Pulmonary artery endothelial cell (primary cell): ENCODE results near the gene ERC1. TPM values are rescaled to one million over a fixed set of nuclear protein-coding genes. Genes with fewer than 3 reads are reported as not detected.
"Not testable (repeated sequence)": the region's sequence is repeated elsewhere in the genome, so short reads cannot be mapped to it uniquely, and the experiment has no call there.

Experiments
- DNase-seq: peaks from one replicate; pipeline ENCODE4 v3.0.0-alpha.2; 2011; ENCODE audit warnings: low read depth, low spot score
- total RNA-seq: library from RNA; depleted of rRNA; stranded (reverse); fragments of >200 nt; gene quantifications from 2 replicates; pipeline ENCODE4 v1.2.3, GENCODE V29; 2014

The ERC1 gene
- total RNA-seq, 1 donor from 2014 or later: 24.1 TPM

DNA sequence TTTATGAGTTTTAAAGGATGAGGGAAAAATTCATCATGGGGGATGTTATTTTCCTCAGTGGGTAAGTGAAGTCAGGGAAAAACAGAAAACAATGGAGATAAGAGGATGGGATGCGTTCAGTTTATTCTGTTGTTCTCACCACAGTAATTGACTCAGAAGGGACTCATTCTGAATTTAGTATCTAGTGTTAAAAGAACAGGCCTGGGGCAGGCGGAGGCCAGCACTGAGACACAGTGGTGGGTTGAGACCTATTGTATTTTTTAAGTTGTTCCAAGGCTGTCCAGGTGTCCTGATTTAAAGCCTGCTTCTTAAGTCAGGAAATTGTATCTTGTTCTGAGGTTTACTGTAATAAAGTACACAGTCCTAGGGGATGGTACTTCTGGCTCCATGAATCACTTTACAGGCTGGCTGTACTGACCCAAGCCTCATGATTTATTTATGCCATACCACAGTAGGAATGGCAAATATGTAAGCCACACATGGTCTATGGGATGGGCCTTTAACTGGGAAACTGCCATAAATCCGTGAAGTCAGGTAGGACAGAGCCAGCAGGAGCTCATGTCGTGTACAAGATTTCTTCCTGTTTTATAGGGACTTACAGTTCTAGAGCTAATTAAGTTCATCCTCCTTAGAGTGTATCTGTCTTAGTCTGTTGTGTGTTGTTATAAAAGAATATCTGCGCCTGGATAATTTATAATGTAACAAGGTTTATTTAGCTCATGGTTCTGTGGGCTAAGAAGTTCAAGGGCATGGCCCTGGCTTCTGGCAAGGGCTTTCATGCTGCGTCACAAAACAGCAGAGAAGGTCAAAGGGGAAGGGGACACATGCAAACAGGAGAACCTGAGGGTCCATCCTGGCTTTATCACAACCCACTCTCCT lies 359.3 kb downstream of the ERC1 start:
- DNase-seq: no peak

GRCh38 chr12:1350934-1351240 lies 359.9 kb downstream of the ERC1 start:
- no peak for DNase-seq

DNA sequence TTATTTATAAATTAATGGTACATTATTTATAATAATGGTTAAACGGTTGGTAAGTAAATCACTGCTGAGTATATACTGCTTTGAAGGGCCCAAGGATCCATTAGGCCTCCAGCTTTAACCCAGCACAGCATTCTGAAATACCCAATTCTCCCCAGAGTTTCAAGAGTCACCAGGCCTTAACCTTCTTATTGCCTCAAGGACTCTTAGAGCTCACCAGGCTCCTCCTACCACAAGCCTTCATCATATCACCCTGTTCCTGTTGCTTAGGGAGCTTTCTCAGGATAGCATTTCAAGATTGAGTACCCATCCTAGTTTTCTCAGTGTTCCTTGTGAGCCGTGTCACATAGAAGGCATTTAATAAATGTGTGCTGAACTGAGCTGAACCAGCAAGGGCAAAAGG lies 360.9 kb downstream of the ERC1 start:
- DNase-seq: no peak

DNA sequence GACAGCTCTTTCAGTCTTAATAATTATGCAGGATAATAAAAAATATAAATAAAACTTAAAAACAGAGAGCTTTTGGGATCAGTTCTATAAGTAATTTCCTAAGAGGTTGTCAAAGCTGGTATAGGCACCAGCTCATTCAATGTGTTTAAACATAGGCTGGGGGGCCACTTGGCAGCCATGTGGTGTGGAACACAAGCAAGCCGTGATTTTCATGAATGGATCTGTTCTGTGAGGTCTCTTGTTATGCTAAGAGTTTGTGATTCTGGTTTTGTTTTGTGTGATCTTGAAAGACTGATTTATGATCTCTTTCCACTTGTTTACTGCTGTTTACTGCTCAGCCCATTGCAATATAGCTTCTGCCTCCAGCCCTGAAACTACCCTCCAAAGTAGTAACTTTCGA lies 362.4 kb downstream of the ERC1 start:
- no peak for DNase-seq

DNA sequence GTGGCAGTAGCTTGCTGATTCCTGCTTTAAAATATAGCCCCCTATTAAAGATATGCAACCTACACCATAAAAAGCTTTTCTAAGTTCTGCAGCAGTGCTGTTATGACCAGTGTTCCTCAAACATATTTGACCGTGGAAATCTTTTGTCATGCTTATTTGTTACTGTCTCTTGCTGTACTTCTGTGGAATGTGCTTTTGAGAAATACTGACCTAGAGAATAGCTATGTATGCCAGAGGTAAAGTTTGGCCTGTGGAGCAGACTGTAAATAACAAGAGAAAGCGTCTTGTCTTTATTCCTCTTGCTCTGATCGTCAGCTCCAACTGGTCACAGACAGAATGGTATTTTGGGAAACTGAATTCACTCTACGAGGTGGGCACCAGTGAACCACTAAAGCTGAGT lies 364.4 kb downstream of the ERC1 start:
- DNase-seq: no peak

DNA sequence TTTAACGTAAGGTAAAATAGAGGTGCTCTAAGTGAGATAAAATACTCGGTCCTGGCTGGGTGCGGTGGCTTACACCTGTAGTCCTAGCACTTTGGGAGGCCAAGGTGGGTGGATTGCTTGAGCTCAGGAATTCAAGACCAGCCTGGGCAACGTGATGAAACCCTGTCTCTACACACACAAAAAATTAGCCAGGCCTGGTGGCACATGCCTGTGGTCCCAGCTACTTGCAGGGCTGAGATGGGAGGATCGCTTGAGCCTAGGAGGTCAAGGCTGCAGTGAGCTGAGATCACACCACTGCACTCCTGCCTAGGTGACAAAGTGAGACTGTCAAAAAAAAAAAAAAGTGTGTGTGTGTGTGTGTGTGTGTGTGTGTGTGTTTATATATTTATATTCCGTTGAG lies 364.8 kb downstream of the ERC1 start:
- not testable (repeated sequence) for DNase-seq

- no peak for DNase-seq
These were observed 365.3 kb downstream of the ERC1 start for GRCh38 chr12:1356285-1356684.

- no peak for DNase-seq
These were observed 366.1 kb downstream of the ERC1 start for GRCh38 chr12:1357171-1357570.

DNA sequence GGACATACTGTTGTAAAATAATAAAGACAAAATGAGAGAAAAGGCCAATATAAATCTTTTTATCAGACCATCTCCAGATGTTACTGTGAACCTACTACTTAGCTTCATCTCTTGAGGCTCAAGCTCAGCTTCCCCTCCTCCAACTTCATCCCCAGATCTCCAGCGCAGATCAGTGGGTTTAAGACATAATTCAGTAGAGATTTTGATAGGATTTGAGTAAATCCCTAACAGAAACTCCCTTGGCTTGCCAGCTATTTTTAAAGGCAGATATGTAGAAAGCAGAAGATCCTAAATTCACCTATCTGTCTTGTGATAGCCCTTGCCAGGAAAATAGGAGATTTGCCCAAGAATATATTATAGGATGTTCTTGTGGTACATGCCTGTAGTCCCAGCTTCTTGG lies 366.7 kb downstream of the ERC1 start:
- no peak for DNase-seq

DNA sequence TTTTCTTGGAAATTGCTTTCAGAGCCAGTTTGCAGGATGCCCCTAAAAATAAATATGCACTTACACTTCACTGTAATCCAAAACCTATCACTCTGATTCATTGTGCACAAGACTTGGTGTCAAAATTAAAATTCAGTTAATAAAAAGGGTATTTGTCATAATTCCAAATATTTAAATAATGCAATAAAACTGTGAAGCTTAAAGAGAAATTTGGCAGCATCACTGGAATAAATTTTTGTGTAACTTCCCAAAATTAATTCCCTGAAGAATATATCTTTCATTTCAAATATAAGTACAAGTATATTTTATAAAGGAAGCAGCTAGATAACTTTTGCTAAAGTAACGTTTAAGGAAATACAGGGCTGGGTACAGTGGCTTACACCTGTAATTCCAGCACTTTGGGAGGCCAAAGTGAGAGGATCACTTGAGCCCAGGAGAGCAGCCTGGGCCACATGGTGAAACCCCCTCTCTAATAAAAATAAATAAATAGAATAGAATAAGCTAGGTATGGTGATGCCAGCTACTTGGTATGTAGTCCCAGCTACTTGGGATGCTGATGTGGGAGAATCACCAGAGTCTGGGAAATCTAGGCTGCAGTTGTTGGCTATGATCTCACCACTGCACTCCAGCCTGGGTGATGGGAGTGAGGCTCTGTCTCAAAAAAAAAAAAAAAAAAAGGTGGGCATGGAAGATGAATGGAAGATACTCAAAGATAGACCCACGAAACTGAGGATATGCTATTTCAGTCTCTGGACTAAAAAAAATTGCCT lies 369.6 kb downstream of the ERC1 start:
- DNase-seq: no peak

DNA sequence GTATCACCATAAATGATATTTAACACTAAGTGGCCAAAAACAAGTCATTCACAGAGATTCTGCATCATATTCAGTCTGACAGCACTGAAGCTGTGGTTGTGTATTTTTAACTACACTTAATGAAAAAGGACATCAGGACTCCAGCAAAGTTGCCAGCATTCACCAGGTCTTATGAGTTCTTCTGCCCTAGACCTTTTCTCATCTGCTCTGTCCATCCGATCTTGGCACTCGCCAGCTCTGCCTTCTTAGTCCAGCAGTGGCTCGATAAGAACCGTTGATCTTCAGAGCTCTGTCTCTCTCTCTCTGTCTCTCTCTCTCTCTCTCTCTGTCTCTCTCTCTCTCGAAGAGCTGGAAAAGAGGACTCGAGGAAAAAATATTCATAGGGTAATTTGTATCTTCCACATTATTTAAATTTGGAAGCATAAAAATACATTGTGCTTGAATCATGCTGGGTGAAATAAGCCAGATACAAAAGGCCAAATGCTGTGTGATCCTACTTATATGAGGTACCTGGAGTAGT lies 371.2 kb downstream of the ERC1 start:
- no peak for DNase-seq

GRCh38 chr12:1365703-1366102 lies 374.7 kb downstream of the ERC1 start:
- no peak for DNase-seq

DNA sequence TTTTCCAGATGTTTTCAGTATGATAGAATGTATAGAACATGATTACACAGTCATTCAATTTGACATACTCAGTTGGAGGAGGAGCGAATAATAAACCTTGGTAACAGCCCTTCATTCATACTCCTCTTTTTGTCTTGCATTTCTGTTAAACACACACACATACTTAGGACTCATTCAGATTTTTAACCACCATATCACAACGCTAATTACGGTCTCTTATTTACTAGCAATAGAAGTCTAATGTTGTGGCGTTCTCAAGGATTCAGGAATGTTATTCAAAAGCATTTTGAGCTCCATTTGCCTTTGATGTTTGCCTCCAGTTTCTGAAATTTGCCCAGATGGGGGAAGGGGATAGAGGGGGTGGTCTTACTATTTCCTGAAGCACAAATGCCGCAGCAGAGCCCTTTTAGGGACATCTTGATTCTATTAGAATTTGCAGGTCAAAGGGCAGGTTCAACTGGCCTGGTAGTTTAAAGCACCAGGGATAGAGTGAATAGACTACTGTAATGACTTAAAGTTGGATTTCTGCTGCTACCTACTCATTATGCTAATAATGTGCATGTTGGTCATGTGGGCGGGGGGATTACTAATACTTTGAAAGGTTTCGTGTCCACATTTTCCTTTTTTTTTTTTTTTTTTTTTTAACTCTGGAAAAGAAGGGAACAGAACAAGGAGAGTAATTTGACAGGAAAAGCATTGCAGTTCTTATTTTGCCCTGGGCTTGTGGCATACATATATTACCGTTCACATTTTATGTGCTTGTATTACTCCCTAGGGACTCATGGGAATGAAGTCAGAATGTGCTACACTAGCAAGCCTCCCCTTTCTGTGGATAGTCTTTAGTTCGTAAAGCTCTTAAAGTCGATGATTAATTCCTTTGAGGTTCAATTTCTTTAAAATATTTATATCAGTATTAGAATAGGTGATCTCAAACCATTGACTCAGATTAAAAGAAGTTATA lies 376.6 kb downstream of the ERC1 start:
- no peak for DNase-seq

- no peak for DNase-seq
These were observed 378.4 kb downstream of the ERC1 start for GRCh38 chr12:1369460-1369859.

GRCh38 chr12:1369938-1370500 lies 379.0 kb downstream of the ERC1 start:
- no peak for DNase-seq

DNA sequence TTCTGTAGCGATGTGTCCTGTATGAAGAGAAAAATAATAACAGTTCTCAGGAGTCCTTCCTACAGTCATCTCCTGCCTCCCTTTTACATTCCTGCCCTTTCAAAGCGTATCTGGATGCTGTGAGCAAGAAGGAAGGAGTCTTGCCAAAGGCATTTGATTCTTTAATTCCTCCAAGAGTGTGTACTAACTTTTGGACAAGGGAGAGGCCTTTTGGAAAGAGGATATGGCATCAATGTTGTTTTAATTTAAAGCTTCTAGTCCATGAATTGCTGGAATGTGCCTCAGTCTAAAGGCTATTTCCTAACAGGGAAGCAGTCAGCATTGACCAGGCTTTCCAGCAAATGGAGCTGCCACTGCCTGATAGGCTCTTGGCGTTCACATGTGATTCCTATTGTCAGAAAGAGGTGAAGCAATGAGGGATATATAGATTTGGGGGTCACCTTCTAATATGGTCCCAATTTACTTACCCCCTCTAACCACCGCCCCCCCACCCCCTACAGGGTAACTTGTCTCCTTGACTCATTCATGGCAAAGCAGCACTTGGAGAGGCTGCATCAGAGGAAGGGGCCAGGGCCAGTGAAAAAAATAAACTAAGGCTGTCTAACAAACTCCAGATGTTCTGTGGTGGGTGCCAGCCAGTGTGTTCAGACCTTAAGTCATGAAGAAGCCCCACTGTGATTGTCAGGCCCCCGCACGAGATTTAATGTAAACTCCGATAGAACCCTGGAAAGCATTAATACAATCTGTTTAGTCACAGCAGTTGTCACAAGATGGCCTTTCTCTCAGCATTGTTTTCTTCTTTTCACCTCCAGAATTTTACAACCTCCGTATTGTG lies 383.1 kb downstream of the ERC1 start:
- no peak for DNase-seq

- DNase-seq: no peak
These were observed 384.3 kb downstream of the ERC1 start for GRCh38 chr12:1375323-1375722.

DNA sequence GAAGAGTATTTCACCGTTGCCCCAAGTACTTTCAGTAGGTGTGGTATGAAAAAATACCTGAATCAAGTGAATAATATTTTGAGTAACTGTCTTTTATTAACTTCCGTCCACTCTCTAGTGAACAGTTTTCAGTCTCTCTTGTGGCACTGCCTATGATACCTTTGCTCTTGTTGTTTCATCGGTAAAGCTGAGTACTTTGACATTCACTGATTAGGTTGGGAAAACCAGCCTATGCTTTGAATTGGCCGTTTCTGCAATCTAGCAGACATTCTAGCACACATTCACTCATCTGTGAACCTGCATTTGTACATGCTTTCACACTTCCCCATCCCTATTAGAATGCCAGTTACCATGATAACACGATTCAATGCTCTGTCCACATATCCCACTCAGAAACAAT lies 386.1 kb downstream of the ERC1 start:
- no peak for DNase-seq

DNA sequence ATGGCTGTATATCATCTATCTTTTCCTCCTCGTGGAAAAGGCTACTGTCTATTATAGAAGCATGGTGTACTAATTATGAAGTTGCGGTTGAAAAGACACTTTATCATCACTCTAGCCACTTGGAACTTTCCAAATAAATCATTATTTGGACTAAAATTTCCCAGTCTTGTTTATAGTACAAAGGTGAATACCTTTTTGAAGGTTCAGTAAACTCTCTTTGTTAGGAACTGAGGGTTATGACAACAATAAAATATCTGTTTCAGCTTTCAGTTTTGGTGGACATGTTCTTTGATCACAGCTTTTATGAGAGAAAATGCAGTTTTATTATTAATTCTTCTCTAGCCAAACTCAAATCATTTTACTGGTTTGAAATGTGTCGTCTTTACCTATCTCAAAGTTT lies 386.7 kb downstream of the ERC1 start:
- no peak for DNase-seq

GRCh38 chr12:1380171-1380851 lies 389.3 kb downstream of the ERC1 start:
- DNase-seq: no peak
